DOHH2 (cell line): ENCODE results near the gene CIAO2B.

Source experiments
- EZH2phosphoT487 ChIP-seq: fragments of 200-600 bp; sonication (generic); IDR thresholded peaks from 2 replicates; pipeline ENCODE4 v1.6.1; 2017; ENCODE audit warnings: borderline replicate concordance, mild to moderate bottlenecking, antibody characterized with exemption, low read length, moderate library complexity, mixed read lengths
- TF ChIP-seq, protein P1 (sequence below): fragments of 200-600 bp; sonication (generic); IDR thresholded peaks from one replicate; pipeline ENCODE4 v1.5.1; 2014; ENCODE audit warnings: antibody characterized with exemption, mild to moderate bottlenecking, low read depth, low read length; ENCODE audit not compliant: poor library complexity, severe bottlenecking

GRCh38 chr16:66903544-66904427 is 30.4 kb downstream of the CIAO2B start:
- TF ChIP-seq, protein P1, sequence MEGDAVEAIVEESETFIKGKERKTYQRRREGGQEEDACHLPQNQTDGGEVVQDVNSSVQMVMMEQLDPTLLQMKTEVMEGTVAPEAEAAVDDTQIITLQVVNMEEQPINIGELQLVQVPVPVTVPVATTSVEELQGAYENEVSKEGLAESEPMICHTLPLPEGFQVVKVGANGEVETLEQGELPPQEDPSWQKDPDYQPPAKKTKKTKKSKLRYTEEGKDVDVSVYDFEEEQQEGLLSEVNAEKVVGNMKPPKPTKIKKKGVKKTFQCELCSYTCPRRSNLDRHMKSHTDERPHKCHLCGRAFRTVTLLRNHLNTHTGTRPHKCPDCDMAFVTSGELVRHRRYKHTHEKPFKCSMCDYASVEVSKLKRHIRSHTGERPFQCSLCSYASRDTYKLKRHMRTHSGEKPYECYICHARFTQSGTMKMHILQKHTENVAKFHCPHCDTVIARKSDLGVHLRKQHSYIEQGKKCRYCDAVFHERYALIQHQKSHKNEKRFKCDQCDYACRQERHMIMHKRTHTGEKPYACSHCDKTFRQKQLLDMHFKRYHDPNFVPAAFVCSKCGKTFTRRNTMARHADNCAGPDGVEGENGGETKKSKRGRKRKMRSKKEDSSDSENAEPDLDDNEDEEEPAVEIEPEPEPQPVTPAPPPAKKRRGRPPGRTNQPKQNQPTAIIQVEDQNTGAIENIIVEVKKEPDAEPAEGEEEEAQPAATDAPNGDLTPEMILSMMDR, result no peak
- TF ChIP-seq EZH2phosphoT487, result no peak
